HG02571 (cell line): ENCODE data around the gene KCNJ18.
"Not testable (repeated sequence)": the region's sequence is repeated elsewhere in the genome, so short reads cannot be mapped to it uniquely, and the experiment has no call there.

ENCODE experiments used
- ATAC-seq: cut with Tn5 transposase; IDR thresholded peaks from one replicate; pipeline ENCODE4 v1.9.1; 2021; ENCODE audit warnings: mild to moderate bottlenecking, moderate library complexity; ENCODE audit not compliant: unreplicated experiment

Gene KCNJ18

GRCh38 chr17:21751111-21751510, 58.8 kb downstream of the KCNJ18 start:
- not testable (repeated sequence) for ATAC-seq
